Natural killer cell treated with Interleukin-12 subunit alpha and Interleukin-12 subunit beta and Interleukin-15 and Interleukin-18, amount 100 ng/mL, for 72 hours (primary cell): ENCODE measurements around the gene MPO. TPM values are rescaled to one million over a fixed set of nuclear protein-coding genes. Genes with fewer than 3 reads are reported as not detected.

Experiments used
- ATAC-seq, 2 donors: fragments of 150-1000 bp; cut with Tn5 transposase in 1 of 2; sonication (Bioruptor Pico), chemical (Tn5 transposase) in 1 of 2; 2 replicates each; pipeline ENCODE4 v1.10.0; 2021
- DNase-seq: peaks from one replicate; pipeline ENCODE4 v3.0.0; 2022; ENCODE audit warnings: low spot score
- H3K27ac Mint-ChIP-seq, 2 donors: 1 replicate in 1 of 2; 2 replicates in 1 of 2; pipeline ENCODE4 v1.8.0; 2022; ENCODE audit warnings: mixed read lengths in 2 of 2, mild to moderate bottlenecking in 1 of 2, moderate library complexity in 1 of 2
- H3K27me3 Mint-ChIP-seq, 2 donors: 1 replicate in 1 of 2; 2 replicates in 1 of 2; pipeline ENCODE4 v1.8.0; 2022; ENCODE audit warnings: mixed read lengths in 2 of 2
- H3K36me3 Mint-ChIP-seq: one replicate; pipeline ENCODE4 v1.8.0; 2022; ENCODE audit warnings: mixed read lengths
- H3K4me1 Mint-ChIP-seq, 2 donors: 1 replicate in 1 of 2; 2 replicates in 1 of 2; pipeline ENCODE4 v1.8.0; 2022; ENCODE audit warnings: low read depth in 2 of 2, mixed read lengths in 2 of 2, mild to moderate bottlenecking in 1 of 2
- H3K4me3 Mint-ChIP-seq: one replicate; pipeline ENCODE4 v1.8.0; 2022; ENCODE audit warnings: mixed read lengths
- H3K9me3 Mint-ChIP-seq: 2 replicates; pipeline ENCODE4 v1.8.0; 2022; ENCODE audit warnings: mixed read lengths
- total RNA-seq, 2 donors: library from RNA; stranded (reverse); gene quantifications; one replicate each; pipeline ENCODE4 v1.2.3, GENCODE V29; 2022

The MPO gene
- total RNA-seq: not detected

- Mint-ChIP-seq H3K4me1 (peaks cover 4 to 8% of the 10 kb centered on the region in 2 donors), H3K9me3 (no peaks in the 10 kb centered on the region), H3K27me3 (peaks cover 0 to 21% of the 10 kb centered on the region in 2 donors), H3K27ac (no peak within 1 kb of the TSS), H3K36me3 (no peaks in the 10 kb centered on the region), H3K4me3 (no peak within 1 kb of the TSS)
- DNase-seq: no peak
- no peak for ATAC-seq
These were observed at the start of gene MPO for GRCh38 chr17:58280480-58281217. MPO (minus strand) TSS chr17:58280935; CDS start chr17:58280758, 177 bp downstream.

DNA sequence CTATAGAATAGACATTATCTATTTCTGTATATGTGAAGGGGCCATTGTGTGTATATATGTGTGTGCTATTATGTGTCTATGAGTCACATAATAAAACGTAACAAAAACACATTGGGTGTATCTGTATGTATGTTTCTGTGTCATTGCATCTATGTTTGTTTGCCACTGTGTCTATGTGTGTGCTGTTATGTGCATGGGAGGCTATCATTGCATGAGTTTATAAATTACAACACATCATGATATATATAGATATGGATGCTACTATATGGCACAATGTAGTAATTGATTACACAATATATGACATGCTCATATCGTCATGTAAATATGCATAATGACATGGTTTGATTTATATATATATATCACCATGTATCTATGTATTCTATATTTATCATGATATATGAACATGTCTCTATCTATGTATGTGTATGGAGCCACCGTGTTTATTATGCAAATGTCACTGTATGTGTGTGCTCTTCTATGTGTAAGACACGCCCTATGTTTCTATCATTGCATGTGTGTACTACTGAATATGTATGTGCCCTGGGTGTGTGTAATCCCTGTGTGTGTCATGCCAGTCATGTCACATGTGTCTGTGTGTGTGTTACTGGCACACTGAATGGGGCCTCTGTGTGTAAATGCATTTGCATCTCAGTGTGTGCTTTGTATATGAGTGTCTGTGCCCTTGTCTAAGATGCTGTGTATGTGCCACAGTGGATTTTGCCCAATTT is 49.2 kb upstream of the MPO start:
- Mint-ChIP-seq H3K9me3 (no peaks in the 10 kb centered on the region), H3K27me3 (no peaks in the 10 kb centered on the region), H3K4me1 (peaks cover 76 to 78% of the 10 kb centered on the region in 2 donors), H3K27ac (peak overlapping the region; percentile 100), H3K36me3 (peaks cover 21% of the 10 kb centered on the region), H3K4me3 (peak overlapping the region; percentile 80)
- ATAC-seq (peak; percentile 32 to 37), DNase-seq (no peak)

DNA sequence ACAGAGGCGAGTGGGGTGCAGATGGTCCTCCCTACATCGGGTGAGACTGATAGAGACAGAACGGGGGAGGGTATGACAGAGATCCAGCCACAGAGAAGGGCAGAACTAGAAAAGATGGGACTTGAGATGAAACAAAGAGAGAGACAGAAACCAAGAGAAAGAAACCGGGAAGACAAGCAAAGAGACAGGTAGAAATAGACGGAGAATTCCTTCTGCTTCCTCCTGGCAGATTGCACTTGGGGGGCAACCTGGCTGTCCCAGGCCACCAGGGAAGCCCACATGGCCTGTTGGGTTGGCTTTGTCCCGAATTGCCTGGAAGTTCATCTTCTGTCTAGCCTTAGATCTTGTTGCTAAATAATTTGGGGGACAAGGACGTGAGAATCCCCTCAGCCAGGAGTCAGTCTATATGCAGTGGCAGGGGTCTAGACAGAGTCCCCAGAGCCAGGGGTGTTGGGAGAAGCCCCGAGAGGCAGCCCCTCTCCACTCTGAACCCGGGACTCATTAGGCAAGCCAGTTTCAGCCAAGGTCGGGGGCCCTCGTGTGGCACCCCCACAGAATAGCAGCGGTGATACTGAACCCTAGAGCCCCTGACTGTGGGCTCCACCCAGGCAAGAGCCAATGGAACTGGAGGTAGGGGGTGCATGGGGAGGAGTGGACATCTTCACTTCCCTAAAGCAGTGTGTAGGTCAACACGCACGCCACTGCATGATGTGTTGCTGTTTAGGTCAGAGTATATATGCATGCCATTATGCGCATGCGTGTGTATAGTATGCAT is 48.5 kb upstream of the MPO start:
- Mint-ChIP-seq H3K36me3 (peaks cover 21% of the 10 kb centered on the region), H3K27me3 (no peaks in the 10 kb centered on the region), H3K4me1 (peaks cover 72 to 73% of the 10 kb centered on the region in 2 donors), H3K4me3 (peak overlapping the region; percentile 80), H3K9me3 (no peaks in the 10 kb centered on the region), H3K27ac (peak overlapping the region; percentile 100)
- DNase-seq (peak; percentile 88), ATAC-seq (peak; percentile 61 to 69)

DNA sequence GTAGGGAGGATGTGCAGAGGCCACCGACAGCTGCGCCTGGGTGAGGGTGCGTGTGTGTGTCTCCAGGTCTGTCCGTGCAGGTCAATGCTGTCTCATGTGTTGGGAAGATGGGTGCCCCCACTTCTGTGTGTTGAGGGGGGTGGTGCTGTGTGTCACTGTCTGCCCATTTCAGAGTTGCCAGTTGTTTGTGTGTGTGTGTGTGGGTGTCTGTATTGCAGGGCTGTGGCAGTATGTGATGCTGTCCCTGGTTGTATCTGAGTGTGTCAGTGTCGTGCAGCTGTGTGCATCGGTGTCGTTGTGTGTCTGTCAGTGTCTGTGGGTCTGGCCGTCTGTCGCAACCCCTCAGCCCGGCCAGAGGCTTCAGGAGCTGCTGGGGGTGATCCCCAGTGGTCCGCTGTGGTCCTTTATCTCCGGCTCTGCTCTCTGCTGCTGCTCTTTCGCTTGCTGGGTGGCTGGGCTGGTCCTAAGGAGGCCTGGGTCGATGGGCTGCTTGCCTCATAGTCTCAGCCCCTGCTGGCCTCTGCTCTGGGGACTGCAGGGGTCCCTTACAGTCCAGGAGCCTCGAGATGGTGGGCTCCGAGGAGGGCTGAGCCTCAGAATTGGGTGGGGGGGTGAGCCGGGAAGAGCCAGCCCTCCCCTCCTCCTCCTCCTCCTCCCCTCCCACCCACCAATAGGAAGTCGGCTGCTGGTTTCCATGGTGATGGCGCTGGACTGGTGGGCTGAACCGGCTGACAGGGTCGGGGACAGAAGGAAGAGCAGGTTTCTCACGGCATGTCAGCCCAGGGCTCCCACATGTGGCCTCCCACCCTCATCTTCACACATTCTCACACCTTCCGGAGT is 47.7 kb upstream of the MPO start, which contains the start of gene TSPOAP1:
TSPOAP1 (minus strand) TSS at position 601 of the 840 bp plus-strand sequence. CDS start 875 bp downstream, outside the sequence.
- Mint-ChIP-seq H3K4me1 (peaks cover 68 to 75% of the 10 kb centered on the region in 2 donors), H3K4me3 (peak within 1 kb of the TSS; percentile 80), H3K9me3 (no peaks in the 10 kb centered on the region), H3K27ac (peak within 1 kb of the TSS; percentile 100), H3K36me3 (peaks cover 21% of the 10 kb centered on the region), H3K27me3 (no peaks in the 10 kb centered on the region)
- DNase-seq (peak; percentile 88), ATAC-seq (peak; percentile 40 to 47)

GRCh38 chr17:58327363-58328194 is 46.8 kb upstream of the MPO start:
- Mint-ChIP-seq H3K9me3 (no peaks in the 10 kb centered on the region), H3K36me3 (peaks cover 21% of the 10 kb centered on the region), H3K27ac (peak overlapping the region; percentile 100), H3K4me3 (peak overlapping the region; percentile 80), H3K27me3 (no peaks in the 10 kb centered on the region), H3K4me1 (peaks cover 65 to 73% of the 10 kb centered on the region in 2 donors)
- no peak for DNase-seq
- no peak for ATAC-seq

DNA sequence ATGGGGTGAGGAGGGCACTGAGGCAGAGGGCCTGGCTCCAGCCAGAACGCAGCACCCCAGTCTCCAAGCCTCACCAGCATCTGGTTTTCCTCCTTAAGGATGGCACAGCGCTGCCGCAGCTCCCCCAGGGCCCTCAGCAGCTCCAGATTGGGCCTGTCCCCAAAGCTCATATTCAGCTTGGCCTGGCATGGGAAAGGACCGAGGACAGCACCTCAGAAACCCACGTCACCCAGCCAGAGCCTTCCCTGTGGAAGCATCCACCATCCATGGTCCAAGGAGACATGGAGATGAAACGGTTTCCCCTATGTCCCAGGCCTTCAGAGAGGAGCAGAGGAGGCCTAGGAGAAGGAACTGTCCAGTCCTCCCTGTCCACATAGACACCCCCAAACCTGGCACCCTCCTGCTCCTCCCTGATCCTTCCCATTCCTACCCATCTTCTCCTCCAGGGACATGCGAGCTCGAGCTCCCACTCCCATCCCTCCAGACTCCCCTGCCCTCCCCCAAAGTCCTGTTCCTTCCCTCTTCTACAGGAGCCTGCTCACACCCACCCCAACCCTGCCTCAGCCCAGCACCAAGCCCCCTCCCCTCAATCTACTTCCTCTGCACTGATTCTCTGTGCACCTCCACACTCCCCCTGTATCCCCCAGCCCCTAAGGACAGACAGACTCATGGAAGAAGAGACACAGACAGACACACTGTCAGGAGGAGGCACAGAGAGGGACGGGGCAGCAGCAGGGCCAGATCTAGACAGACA is 46.1 kb upstream of the MPO start:
- Mint-ChIP-seq H3K27ac (peak overlapping the region; percentile 100), H3K9me3 (no peaks in the 10 kb centered on the region), H3K36me3 (peaks cover 17% of the 10 kb centered on the region), H3K27me3 (no peaks in the 10 kb centered on the region), H3K4me1 (peaks cover 67 to 75% of the 10 kb centered on the region in 2 donors), H3K4me3 (peak overlapping the region; percentile 80)
- ATAC-seq: no peak
- no peak for DNase-seq

DNA sequence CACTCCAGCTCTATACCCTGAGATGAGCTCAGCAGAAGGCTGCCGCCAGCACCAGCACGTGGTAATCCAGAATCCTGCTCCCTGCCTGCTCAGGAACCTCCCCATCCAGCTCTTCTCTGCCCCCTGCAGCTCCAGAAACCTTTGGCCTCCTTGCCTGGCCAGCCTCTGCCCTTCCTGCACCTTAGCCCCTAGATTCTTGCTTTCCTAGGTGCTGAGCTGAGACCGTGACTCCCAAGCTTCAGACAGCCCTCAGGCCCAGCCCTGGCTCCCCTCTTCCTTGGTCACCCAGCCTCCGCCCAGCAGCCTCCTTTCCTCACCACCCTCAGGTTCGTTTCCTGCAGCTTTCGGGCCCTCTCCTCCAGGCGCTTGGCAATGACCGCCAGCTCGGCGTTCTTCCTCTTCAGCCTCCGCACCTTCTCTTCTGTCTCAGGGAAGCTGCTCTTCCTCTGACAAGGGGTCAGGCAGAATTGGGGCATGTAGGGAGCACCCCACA is 45.3 kb upstream of the MPO start:
- Mint-ChIP-seq H3K27me3 (no peaks in the 10 kb centered on the region), H3K36me3 (peaks cover 13% of the 10 kb centered on the region), H3K4me1 (peaks cover 65 to 74% of the 10 kb centered on the region in 2 donors), H3K4me3 (peak overlapping the region; percentile 80), H3K27ac (peak overlapping the region; percentile 100), H3K9me3 (no peaks in the 10 kb centered on the region)
- DNase-seq: no peak
- ATAC-seq: no peak

DNA sequence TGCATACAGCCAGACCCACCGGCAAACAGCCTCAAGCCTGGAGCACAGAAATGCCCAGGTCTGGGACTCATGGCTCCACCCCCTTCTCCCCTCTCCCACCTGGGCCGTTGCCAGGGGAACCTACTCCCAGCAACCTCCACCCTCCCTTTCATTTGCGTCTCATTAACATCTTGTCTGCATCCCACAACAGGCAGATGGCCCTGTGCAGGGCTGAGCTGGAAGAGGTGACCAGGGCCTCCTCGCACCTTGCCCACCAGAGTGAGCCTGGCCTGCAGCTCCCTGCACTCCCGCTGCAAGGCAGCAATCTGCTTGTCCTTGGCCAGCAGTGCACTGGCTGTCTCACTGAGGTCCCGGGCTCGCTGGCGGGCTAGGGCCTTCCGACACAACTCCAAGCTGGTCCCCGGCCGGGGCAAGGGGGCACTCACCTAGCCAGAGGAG is 44.6 kb upstream of the MPO start:
- DNase-seq (no peak), ATAC-seq (no peak)
- H3K27ac Mint-ChIP-seq: peak overlapping the region; percentile 100
- no peaks in the 10 kb centered on the region for H3K27me3 Mint-ChIP-seq
- H3K9me3 Mint-ChIP-seq: no peaks in the 10 kb centered on the region
- peak overlapping the region; percentile 39 for H3K4me3 Mint-ChIP-seq
- H3K4me1 Mint-ChIP-seq: peaks cover 62 to 74% of the 10 kb centered on the region in 2 donors
- peaks cover 9% of the 10 kb centered on the region for H3K36me3 Mint-ChIP-seq

- H3K4me1 Mint-ChIP-seq: peaks cover 57 to 71% of the 10 kb centered on the region in 2 donors
- H3K27me3 Mint-ChIP-seq: no peaks in the 10 kb centered on the region
- H3K36me3 Mint-ChIP-seq: peaks cover 6% of the 10 kb centered on the region
- no peaks in the 10 kb centered on the region for H3K9me3 Mint-ChIP-seq
- peak overlapping the region; percentile 39 for H3K4me3 Mint-ChIP-seq
- H3K27ac Mint-ChIP-seq: peak overlapping the region; percentile 100
- ATAC-seq: no peak
- DNase-seq: no peak
These were observed 43.9 kb upstream of the MPO start for GRCh38 chr17:58324409-58325288.

- Mint-ChIP-seq H3K4me3 (no peak overlapping the region), H3K4me1 (peaks cover 50 to 65% of the 10 kb centered on the region in 2 donors), H3K27ac (peak overlapping the region; percentile 37 to 42), H3K36me3 (peaks cover 6% of the 10 kb centered on the region), H3K27me3 (no peaks in the 10 kb centered on the region), H3K9me3 (no peaks in the 10 kb centered on the region)
- DNase-seq: no peak
- ATAC-seq: no peak
These were observed 43.3 kb upstream of the MPO start for GRCh38 chr17:58324056-58324408.
